A549 (cell line): ENCODE data around the gene RTEL1. TPM values are rescaled to one million over a fixed set of nuclear protein-coding genes. Genes with fewer than 3 reads are reported as not detected.

Source experiments
- ATAC-seq, 2 experiments: fragments of 200-7000 bp in 1 of 2; fragments of >200 bp in 1 of 2; cut with Nextera tagmentation in 1 of 2; cut with Tn5 transposase in 1 of 2; 3 replicates each; pipeline versions ENCODE4 v1.8.0 to v1.9.1; 2018 to 2020; ENCODE audit warnings: mild to moderate bottlenecking in 1 of 2, moderate library complexity in 1 of 2
- CTCF ChIA-PET: fragments of 300-600 bp; sonication (Branson Sonifier 250); formaldehyde crosslinking; extraction: SDS; loops from one replicate; lab custom pipeline; 2021; ENCODE audit warnings: antibody characterized with exemption, inconsistent platforms; lab: Yijun Ruan, JAX
- POLR2A ChIA-PET: fragments of 350-600 bp; formaldehyde crosslinking; extraction: SDS; loops from one replicate; lab custom pipeline; 2021; ENCODE audit warnings: antibody characterized with exemption, inconsistent platforms; lab: Yijun Ruan, JAX
- DNase-seq, 2 experiments: peaks; one replicate each; pipeline versions ENCODE4 v3.0.0 to v3.0.0-alpha.2; 2011 to 2016; ENCODE audit warnings: low read depth in 1 of 2, low spot score in 1 of 2
- FAIRE-seq: peaks from 2 replicates; lab custom pipeline; 2011; peaks lifted over from hg19 to GRCh38; lab: Jason Lieb, UNC
- H3K27ac ChIP-seq, 2 experiments: fragments of >200 bp; sonication (Bioruptor Twin); formaldehyde crosslinking; 3 replicates each; pipeline ENCODE4 v1.5.1; 2016 to 2017
- H3K4me1 ChIP-seq: fragments of >200 bp; sonication (Bioruptor Twin); formaldehyde crosslinking; 3 replicates; pipeline ENCODE4 v1.6.1; 2016
- H3K4me2 ChIP-seq: fragments of >200 bp; sonication (Bioruptor Twin); formaldehyde crosslinking; 3 replicates; pipeline ENCODE4 v1.6.1; 2016
- H3K4me3 ChIP-seq: fragments of >200 bp; sonication (Bioruptor Twin); formaldehyde crosslinking; 3 replicates; pipeline ENCODE4 v1.5.1; 2016
- H3K9me3 ChIP-seq: fragments of >200 bp; sonication (Bioruptor Twin); formaldehyde crosslinking; 3 replicates; pipeline ENCODE4 v1.6.1; 2016
- BHLHE40 ChIP-seq: IDR thresholded peaks from 2 replicates; pipeline ENCODE4 v1.6.1; 2012; ENCODE audit warnings: low read depth, low read length, inconsistent platforms
- CBX8 ChIP-seq: fragments of 200-600 bp; sonication (generic); IDR thresholded peaks from 2 replicates; pipeline ENCODE4 v1.6.1; 2016
- CEBPB ChIP-seq, 2 experiments: fragments of >200 bp in 1 of 2; sonication (Bioruptor Twin) in 1 of 2; formaldehyde crosslinking in 1 of 2; IDR thresholded peaks; 2 replicates each; pipeline ENCODE4 v1.6.1; 2012 to 2016
- CHD4 ChIP-seq: fragments of 200-600 bp; sonication (generic); IDR thresholded peaks from 2 replicates; pipeline ENCODE4 v1.6.1; 2016; ENCODE audit warnings: antibody characterized with exemption, mild to moderate bottlenecking, borderline replicate concordance
- CTCF ChIP-seq: fragments of >200 bp; sonication (Bioruptor Twin); formaldehyde crosslinking; IDR thresholded peaks from 3 replicates; pipeline ENCODE4 v1.5.1; 2016
- EHF ChIP-seq: fragments of 250-450 bp; sonication (Bioruptor Pico); IDR thresholded peaks from 2 replicates; pipeline ENCODE4 v1.5.0; 2020; ENCODE audit warnings: mild to moderate bottlenecking
- EHMT2 ChIP-seq: fragments of 200-600 bp; sonication (generic); IDR thresholded peaks from 2 replicates; pipeline ENCODE4 v1.6.1; 2016; ENCODE audit warnings: antibody characterized with exemption, low read depth, mild to moderate bottlenecking, moderate library complexity
- ELK1 ChIP-seq: fragments of 150-350 bp; IDR thresholded peaks from 2 replicates; pipeline ENCODE4 v1.6.1; 2014; ENCODE audit warnings: low read depth, mild to moderate bottlenecking, low read length
- ESRRA ChIP-seq: fragments of 150-350 bp; IDR thresholded peaks from 2 replicates; pipeline ENCODE4 v1.6.1; 2014; ENCODE audit warnings: mild to moderate bottlenecking, low read length, borderline replicate concordance
- FOSB ChIP-seq: fragments of 250-450 bp; sonication (Bioruptor Pico); IDR thresholded peaks from 2 replicates; pipeline ENCODE4 v1.5.0; 2020; ENCODE audit warnings: mild to moderate bottlenecking, moderate library complexity
- HES2 ChIP-seq: fragments of >200 bp; sonication (Bioruptor Twin); formaldehyde crosslinking; IDR thresholded peaks from 2 replicates; pipeline ENCODE4 v1.6.1; 2016
- HEYL ChIP-seq: fragments of 250-450 bp; sonication (Bioruptor Pico); IDR thresholded peaks from 2 replicates; pipeline ENCODE4 v1.8.0; 2021; ENCODE audit warnings: mild to moderate bottlenecking, moderate library complexity
- HOXA7 ChIP-seq: fragments of 250-450 bp; sonication (Bioruptor Pico); IDR thresholded peaks from 2 replicates; pipeline ENCODE4 v1.5.0; 2020; ENCODE audit warnings: mild to moderate bottlenecking, moderate library complexity
- JUN ChIP-seq, 2 experiments: fragments of >200 bp; sonication (Bioruptor Twin); formaldehyde crosslinking; IDR thresholded peaks; 2 replicates in 1 of 2; 3 replicates in 1 of 2; pipeline ENCODE4 v1.6.1; 2016 to 2017
- JUNB ChIP-seq: fragments of >200 bp; sonication (Bioruptor Twin); formaldehyde crosslinking; IDR thresholded peaks from 2 replicates; pipeline ENCODE4 v1.6.1; 2016
- KDM1A ChIP-seq: fragments of 200-600 bp; sonication (generic); IDR thresholded peaks from 2 replicates; pipeline ENCODE4 v1.6.1; 2016; ENCODE audit warnings: low read depth, mild to moderate bottlenecking
- KDM5A ChIP-seq: fragments of 200-600 bp; sonication (generic); IDR thresholded peaks from 2 replicates; pipeline ENCODE4 v1.6.1; 2016; ENCODE audit warnings: antibody characterized with exemption, mild to moderate bottlenecking
- MAX ChIP-seq: IDR thresholded peaks from 2 replicates; pipeline ENCODE4 v1.6.1; 2012
- MAZ ChIP-seq: fragments of 150-350 bp; IDR thresholded peaks from 2 replicates; pipeline ENCODE4 v1.6.1; 2014; ENCODE audit warnings: antibody characterized with exemption, low read depth, low read length, borderline replicate concordance
- NFE2L2 ChIP-seq: fragments of 150-350 bp; conservative IDR thresholded peaks from 2 replicates; pipeline ENCODE4 v1.6.1; 2014; ENCODE audit warnings: low read length
- POLR2AphosphoS2 ChIP-seq: conservative IDR thresholded peaks from 2 replicates; pipeline ENCODE4 v1.6.1; 2012; ENCODE audit warnings: low read length, improper control_type of control experiment, inconsistent platforms
- RAD21 ChIP-seq, 2 experiments: fragments of >200 bp in 1 of 2; sonication (Bioruptor Twin) in 1 of 2; formaldehyde crosslinking in 1 of 2; IDR thresholded peaks in 1 of 2; conservative IDR thresholded peaks in 1 of 2; 2 replicates in 1 of 2; 3 replicates in 1 of 2; pipeline ENCODE4 v1.6.1; 2012 to 2018; ENCODE audit warnings: inconsistent platforms in 1 of 2
- RFX5 ChIP-seq: fragments of 450-650 bp; IDR thresholded peaks from 2 replicates; pipeline ENCODE4 v1.7.1; 2014; ENCODE audit warnings: antibody characterized with exemption, mild to moderate bottlenecking, moderate library complexity
- RNF2 ChIP-seq: fragments of 200-600 bp; sonication (generic); IDR thresholded peaks from 2 replicates; pipeline ENCODE4 v1.6.1; 2016; ENCODE audit warnings: low read depth, mild to moderate bottlenecking, antibody characterized with exemption, moderate library complexity, borderline replicate concordance
- SREBF2 ChIP-seq: fragments of 450-650 bp; IDR thresholded peaks from 2 replicates; pipeline ENCODE4 v1.6.1; 2014; ENCODE audit warnings: mild to moderate bottlenecking, moderate library complexity
- TFCP2L1 ChIP-seq: fragments of 250-450 bp; sonication (Bioruptor Pico); IDR thresholded peaks from 2 replicates; pipeline ENCODE4 v1.5.0; 2021; ENCODE audit warnings: mild to moderate bottlenecking
- USF2 ChIP-seq: fragments of 450-650 bp; IDR thresholded peaks from 2 replicates; pipeline ENCODE4 v1.6.1; 2014; ENCODE audit warnings: antibody characterized with exemption
- WGBS: methylation state at CpG from one replicate; pipeline ENCODE4 v1.1.6; 2017; ENCODE audit errors: missing lambda C conversion rate; 5-methylcytosine and 5-hydroxymethylcytosine counted together
- polyA plus RNA-seq, 4 experiments: library from polyadenylated mRNA; depleted of rRNA in 3 of 4; stranded (reverse); fragments of >200 nt; fragmentation: RNase III in 1 of 4; extraction: RNeasy Plus Mini Kit Qiagen cat#74134 plus additional on column Dnase treatment in 1 of 4; gene quantifications; 2 replicates in 3 of 4; 3 replicates in 1 of 4; pipeline ENCODE4 v1.2.3, GENCODE V29; 2011 to 2017

The RTEL1 gene
- polyA plus RNA-seq, 2 of the 4 experiments (the other 2 are of a cell fraction): 11.3 to 12.6 TPM

- ChIA-PET CTCF (interaction anchor here (0.9 to 2.7 kb wide), 2 partner anchors 18 to 311 kb away, joined by 4 to 8 read pairs; no protein-coding TSS in a partner anchor), POLR2A (no interaction called here)
- TF ChIP-seq RFX5 (no peak), CTCF (no peak), KDM5A (no peak), POLR2AphosphoS2 (no peak)
- 84% methylated on average over 9 of the region's 9 CpGs for WGBS
- Histone ChIP-seq H3K4me1 (peaks cover 6% of the 10 kb centered on the region; the same call in 2 of the 3 replicates), H3K4me2 (no peak overlapping the region), H3K27ac (no peak overlapping the region), H3K4me3 (no peak overlapping the region), H3K9me3 (no peaks in the 10 kb centered on the region)
- DNase-seq (no peak), FAIRE-seq (no peak), ATAC-seq (no peak)
Observed at GRCh38 chr20:63662813-63663189, 4.7 kb downstream of the RTEL1 start.

- H3K4me3 ChIP-seq: no peak overlapping the region
- H3K4me1 ChIP-seq: peaks cover 6% of the 10 kb centered on the region; the same call in 2 of the 3 replicates
- 91% methylated on average over 19 of the region's 26 CpGs for WGBS
- TF ChIP-seq CHD4 (no peak), ELK1 (no peak), CEBPB (IDR thresholded peaks at IDR 0.05) (no peak), USF2 (no peak), FOSB (CRISPR knock-in tag) (no peak), EHMT2 (no peak), RAD21 (conservative IDR thresholded peaks at IDR 0.05 in 1 of 2, IDR thresholded peaks at IDR 0.05 in 1 of 2) (no peak), SREBF2 (no peak), NFE2L2 (no peak)
- ChIA-PET CTCF (no interaction called here), POLR2A (no interaction called here)
- FAIRE-seq (no peak), ATAC-seq (no peak), DNase-seq (no peak)
- no peak overlapping the region for H3K4me2 ChIP-seq
- no peaks in the 10 kb centered on the region for H3K9me3 ChIP-seq
- H3K27ac ChIP-seq: no peak overlapping the region
Observed at GRCh38 chr20:63663332-63664066, 5.4 kb downstream of the RTEL1 start.

GRCh38 chr20:63664143-63664851 lies 6.2 kb downstream of the RTEL1 start:
- no peak overlapping the region for H3K4me3 ChIP-seq
- H3K27ac ChIP-seq: no peak overlapping the region
- POLR2A ChIA-PET: no interaction called here
- 93% methylated on average over 16 of the region's 22 CpGs for WGBS
- no peak for TF ChIP-seq TFCP2L1
- no peak for TF ChIP-seq SREBF2
- TF ChIP-seq KDM1A: no peak
- TF ChIP-seq MAX: no peak
- no peak for TF ChIP-seq RNF2
- no peak for TF ChIP-seq ESRRA
- TF ChIP-seq JUN (IDR thresholded peaks at IDR 0.05): no peak
- no peak for TF ChIP-seq HES2
- TF ChIP-seq HOXA7 (CRISPR knock-in tag): no peak
- TF ChIP-seq CBX8: no peak
- TF ChIP-seq JUNB: no peak
- TF ChIP-seq BHLHE40: no peak
- TF ChIP-seq MAZ: no peak
- no peak for TF ChIP-seq HEYL (CRISPR knock-in tag)
- no peak for TF ChIP-seq USF2
- no peak for TF ChIP-seq EHF (CRISPR knock-in tag)
- DNase-seq (no peak), ATAC-seq (no peak), FAIRE-seq (no peak)
- CTCF ChIA-PET: interaction anchor here (3.1 kb wide), 1 partner anchor 309 kb away, joined by 6 read pairs; no protein-coding TSS in a partner anchor
- H3K4me1 ChIP-seq: peaks cover 3% of the 10 kb centered on the region; the same call in 2 of the 3 replicates
- no peak overlapping the region for H3K4me2 ChIP-seq
- H3K9me3 ChIP-seq: no peaks in the 10 kb centered on the region
